Ramos (cell line): Measurements from ENCODE around the gene PRM1.

Experiments used
- in situ Hi-C: fragments of 300-500 bp; cut with MboI; formaldehyde crosslinking; loops from one replicate; pipeline ENCODE4 v1.14.3; 2022; ENCODE audit warnings: low sequenced_read_pairs; ENCODE audit not compliant: unreplicated experiment

Gene PRM1, protein sequence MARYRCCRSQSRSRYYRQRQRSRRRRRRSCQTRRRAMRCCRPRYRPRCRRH

DNA sequence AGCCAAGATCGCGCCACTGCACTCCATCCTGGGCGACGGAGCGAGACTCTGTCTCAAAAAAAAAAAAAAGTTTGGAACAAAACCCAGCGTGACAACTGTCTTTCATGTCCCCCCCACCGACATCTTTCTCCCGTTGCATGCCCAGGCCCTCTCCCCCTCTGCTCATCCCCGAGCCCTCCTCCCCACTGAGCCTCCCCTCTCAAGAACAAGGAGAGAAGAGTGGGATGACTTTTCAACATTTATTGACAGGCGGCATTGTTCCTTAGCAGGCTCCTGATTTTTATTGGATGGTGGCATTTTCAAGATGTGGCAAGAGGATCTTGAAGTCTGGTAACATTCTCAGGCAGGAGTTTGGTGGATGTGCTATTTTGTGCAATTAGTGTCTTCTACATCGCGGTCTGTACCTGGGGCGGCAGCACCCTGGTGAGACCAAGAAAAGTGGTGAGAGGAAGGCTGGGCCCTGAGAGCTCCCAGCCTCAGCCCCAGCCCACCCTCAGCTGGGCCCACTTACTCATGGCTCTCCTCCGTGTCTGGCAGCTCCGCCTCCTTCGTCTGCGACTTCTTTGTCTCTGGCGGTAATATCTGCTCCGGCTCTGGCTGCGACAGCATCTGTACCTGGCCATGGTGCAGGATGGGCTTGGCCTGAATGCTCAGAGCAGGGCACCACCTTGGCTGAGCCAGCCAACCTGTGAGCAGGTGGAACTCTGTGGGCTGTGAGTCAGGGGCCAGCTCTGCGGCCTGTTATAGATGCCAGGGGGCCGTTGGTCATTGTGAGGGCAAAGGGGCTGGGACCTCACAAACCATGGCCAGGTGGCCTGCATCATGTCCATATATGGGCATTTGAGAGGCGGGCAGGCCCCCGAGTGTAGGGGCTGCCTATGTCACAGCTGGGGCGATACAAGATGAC, at the start of gene PRM1:
TSS of gene PRM1 (minus strand) at position 715 of the 907 bp plus-strand sequence. CDS start at position 623, 92 bp downstream.
- in situ Hi-C loops, result no loop called here

DNA sequence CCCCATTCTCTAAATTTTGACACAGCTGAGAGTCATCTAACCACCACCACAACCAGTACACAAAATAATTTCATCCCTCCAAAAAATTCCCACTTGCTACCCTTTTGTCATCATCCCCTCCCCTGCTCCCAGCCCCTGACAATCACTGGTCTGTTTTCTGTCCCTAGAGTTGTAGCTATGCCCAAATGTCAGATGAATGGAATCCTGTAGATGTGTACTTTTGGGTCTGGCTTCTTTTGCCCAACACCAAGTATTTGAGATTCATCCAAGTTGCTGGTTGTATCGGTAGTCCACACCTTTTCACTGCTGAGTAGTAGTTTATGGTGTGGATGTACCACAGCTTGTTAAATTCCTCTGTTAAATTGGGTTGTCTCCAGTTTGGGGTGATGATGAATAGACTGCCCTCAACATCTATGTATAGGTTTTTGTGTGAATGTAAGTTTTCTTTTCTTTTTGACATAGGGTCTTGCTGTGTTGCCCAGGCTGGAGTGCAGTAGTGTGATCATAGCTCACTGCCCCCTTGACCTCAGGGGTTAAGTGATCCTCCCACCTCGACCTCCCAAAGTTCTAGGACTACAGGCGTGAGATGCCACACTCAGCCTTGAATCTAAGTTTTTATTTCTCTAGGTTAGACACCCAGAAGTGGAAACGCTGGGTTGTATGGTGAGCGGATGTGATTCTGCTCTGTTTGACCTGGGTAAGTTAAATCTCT, 49.6 kb upstream of the PRM1 start:
- in situ Hi-C loops, result no loop called here

DNA sequence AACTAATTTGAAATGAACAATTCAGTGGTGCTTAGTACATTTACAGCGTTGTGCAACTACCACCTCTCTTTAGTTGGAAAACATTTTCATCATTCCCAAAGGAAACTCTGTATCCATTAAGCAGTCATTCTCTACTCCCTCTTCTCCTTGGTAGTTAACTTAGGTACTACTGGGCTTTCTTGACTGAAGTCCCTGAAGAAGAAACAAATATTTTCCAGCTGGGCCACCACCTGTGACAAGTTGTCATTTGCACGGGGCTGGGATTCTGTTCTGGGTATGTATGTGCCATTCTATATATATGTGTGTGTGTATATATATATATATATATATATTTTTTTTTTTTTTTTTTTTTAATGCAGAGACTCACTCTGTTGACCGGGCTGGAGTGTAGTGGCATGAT, 48.8 kb upstream of the PRM1 start:
- in situ Hi-C loops, result no loop called here

DNA sequence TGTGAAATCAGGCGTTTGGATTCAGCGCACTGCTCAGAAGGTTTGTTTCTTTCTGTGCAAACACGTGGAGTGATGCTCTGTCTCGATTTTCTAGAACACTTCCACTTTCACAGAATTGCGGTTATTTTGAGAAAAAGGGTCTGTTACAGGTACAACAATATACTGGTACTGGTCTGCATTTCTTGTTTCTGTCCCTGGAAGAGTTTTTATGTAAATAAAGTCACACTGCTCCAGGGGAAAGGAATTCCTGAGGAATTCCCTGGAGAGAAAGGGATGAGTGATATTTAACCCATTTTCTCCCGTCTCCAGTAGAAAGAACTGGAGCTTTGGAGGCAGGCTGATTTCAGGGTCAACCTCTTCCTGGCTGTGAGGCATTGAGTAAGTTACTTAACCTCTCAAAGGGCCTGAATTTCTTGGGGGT, 48.0 kb upstream of the PRM1 start:
- in situ Hi-C loops, result no loop called here

DNA sequence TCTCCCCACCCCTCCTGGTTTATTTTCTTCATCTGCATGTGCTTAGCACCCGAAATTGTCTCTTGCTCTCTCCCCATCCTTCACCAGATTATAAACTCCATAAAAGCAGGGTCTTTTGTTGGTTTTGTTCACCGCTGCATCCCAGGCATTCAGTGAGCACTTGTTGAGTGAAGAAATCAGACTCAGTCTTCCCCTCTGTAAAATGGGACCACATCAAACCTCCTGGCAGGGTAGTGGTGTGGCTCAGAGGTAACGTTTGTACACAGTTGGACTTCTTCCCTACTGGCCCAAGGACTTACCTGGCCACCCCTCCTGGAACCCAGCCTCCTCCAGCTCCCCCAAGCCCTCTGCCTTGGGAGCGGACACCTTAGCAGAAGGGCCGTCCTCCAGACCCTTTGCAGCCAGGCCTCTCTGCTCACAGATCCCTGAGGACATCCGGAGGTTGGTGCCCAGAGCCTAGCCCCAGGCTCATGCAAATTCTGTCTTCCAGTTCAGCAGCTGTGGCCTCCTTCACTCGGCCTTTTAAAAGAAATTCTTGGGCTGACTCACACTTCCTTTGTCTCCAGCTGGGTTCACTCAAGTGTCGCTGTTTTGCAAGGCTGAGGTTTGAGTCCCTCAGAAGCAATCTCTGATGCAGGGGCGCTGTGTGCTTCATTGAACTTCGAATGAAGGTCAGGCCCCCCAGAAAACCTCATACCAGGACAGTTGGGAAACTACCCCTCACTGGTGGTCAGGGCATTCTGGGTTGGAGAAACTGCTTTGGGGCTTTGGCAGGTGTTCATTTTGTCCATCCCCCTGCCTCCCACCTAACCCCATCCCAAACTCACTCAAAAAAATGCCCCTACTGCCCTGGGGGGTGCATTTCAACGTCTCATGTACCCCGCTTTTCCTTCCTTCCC, 47.3 kb upstream of the PRM1 start:
- in situ Hi-C loops, result no loop called here

DNA sequence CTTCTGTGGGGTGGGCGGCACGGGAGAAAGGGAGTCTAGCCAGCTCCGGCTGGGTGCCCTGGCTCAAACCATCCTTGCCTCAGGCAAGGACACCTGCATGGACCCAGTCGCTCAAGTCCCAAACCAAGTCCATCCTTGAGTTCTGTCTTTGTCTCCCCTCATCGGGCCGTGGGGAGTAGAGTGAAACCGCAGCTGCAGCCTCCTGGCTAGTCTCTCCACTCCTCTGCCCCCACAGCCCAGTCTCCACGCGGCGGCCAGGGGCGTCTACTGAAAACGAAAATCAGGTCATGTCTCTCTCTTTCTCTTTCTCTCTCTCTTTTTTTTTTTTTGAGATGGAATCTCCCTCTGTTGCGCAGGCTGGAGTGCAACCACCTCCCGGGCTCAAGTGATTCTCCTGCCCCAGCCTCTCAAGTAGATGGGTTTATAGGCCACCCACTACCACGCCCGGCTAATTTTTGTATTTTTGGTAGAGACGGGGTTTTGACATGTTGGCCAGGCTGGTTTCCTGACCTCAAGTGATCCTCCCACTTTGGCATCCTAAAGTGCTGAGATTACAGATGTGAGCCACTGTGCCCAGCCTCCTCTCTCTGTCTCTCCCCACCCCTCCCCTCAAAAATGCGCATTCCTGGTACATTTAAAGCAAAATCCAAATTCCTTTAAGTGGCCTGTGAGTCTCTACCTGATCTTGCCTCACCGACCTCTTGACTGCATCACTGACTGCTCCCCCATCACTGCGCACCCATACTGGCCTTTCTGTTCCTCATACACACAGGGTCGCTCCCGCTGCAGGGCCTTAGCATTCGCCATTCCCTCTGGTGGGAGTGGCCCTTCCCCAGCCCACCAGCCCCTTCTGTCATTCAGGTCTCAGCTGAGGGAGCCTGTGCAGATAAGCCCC, 46.4 kb upstream of the PRM1 start:
- in situ Hi-C loops, result no loop called here

DNA sequence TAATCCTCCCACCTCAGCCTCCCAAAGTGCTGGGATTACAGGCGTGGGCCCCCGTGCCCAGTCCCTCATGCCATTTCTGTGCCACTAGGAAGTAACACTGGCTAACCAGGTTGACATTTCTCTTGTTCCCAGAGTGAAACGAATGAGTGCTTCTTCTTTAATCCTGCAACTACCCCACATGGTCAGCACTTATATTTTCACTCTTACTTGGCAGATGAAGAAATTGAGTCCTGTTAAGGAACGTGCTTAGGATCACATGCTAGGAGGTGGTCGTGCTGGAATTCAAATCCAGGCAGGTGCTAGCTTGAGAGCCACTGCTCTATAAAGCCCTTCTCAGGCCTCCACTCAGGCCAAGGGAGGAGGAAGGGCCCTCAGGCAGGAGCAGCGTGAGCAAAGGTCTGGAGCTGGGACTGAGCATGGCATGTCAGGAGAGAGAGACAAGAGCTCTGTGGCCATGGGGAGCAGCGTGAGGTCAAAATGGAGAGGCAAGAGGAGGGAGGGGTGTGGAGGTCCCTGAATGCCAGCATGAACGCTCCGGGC, 45.7 kb upstream of the PRM1 start:
- in situ Hi-C loops, result no loop called here

DNA sequence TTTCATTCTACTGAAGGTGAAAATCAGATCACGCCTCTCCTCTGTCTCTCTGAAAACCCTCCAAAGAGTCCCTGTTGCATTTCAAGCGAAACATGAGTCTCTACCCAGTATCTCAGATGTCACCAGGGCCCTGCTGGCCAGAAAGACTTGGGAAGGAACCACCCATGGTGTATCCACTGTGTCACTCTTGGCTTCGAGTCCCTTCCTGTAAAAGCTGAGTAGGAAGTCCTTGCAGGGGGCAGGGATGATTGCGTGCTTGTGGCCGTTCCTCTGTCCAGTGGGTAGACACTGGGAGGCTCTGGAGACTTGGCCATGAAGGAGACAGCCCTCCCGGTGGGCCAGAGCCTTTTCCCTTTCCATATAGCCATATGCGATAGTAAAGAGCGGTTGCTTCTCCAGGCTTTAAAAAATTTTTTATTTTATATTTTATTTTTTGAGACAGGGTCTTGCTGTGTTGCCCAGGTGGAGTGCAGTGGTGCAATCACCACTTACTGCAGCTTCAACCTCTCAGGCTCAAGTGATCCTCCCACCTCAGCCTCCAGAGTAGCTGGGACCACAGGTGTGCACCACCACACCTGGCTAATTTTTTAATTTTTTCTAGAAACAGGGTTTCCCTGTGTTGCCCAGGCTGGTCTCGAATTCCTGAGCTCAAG, 45.1 kb upstream of the PRM1 start:
- in situ Hi-C loops, result no loop called here

DNA sequence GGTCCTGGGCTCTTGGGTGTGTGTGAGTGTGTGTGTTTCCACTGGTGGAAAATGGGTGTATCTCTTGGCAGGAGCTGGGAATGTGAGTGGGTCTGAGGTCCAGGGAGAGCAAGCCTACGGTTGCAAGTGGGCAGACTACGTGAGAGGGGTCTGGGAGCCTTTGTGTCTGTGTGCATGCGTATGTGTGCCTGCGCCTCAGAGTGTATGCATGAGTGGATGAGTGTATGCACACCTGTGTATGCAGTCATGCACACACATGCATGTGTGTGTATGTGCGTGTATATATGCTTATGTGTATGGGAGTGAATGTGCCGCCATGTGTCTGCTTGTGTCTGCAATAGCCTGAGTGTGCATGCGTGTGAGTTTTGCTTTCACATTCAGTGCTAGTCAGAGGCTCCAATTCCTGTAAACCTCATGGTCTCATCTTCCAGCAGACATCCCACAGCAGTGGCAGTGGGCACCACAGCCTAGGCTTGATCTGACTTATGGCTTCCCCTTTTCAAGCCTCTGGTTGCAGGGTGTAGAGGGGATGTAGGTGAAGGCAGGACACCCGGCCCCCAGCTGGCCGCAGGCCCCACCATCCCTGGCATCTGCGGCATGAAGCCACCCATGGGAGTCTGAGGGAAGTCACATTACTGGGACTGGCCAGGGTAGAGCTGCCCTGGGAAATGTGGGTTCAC, 44.4 kb upstream of the PRM1 start:
- in situ Hi-C loops, result no loop called here

DNA sequence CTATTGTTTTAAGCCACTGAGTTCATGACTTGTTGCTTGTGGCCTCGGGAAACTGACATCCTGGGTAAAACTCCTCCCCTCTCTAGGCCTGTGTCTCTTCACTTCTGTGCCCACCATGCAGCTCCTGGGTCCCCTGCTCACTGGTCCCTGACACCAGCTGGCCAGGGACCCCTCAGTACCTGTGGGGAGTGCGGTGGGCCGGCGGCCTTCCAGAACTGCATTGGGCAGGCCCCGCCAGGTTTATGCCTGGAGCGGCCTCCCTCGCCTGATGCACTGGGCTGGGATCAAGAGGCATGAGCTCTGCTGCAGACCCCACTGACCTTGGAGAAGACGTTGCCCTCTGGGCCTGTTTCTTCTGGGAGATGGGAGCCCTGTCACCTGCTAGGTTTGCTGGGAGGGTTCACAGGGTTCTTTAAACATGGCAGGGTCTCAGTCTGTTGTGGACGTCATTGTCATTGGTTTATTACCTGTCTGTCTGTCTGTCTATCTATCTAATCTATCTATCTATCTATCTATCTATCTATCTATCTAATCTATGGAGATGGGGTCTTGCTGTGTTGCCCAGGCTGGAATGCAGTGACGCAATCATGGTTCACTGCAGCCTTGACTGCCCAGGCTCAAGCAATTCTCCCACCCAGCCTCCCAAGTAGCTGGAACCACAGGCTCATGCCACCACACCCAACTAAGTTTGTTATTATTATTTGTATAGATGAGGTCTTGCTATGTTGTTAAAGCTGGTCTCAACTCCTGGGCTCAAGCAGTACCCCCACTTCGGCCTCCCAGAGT, 42.6 kb upstream of the PRM1 start:
- in situ Hi-C loops, result loop anchor here (25.0 kb wide), 2 partner anchors 639 to 989 kb away; partner anchors contain the start of gene TNFRSF17

DNA sequence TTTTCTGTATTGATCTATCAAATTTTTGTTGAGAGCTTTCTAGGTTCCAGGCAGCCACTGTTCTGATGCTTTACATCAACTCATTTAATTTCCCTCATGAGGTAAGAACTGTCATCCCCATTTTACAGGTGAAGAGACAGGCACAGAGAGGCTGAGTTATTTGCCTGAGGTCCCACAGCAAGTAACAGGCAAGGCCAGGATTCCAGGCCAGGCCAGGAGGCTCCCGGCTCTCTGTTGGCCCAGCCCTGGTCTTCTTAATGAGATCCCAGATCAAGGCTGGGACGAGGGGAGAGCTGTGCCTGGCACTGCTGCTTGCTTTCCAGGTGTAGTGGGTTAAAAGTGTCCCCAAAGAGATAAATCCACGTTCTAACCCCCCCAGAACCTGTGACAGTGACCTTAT, 41.7 kb upstream of the PRM1 start:
- in situ Hi-C loops, result loop anchor here (25.0 kb wide), 2 partner anchors 639 to 989 kb away; partner anchors contain the start of gene TNFRSF17

DNA sequence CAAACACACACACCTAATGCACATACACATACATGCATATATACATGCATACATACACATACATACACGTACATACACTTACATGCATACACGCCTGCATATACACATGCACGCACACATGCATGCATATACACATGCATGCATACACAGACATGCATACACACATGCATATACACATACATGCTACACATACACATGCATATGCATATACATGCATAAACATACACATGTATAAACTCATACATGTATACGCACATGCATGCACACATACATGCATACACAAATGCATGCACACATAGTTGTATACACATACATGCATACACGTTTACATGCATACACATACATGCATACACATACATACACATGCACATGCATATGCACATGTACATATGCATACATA, 40.5 kb upstream of the PRM1 start:
- in situ Hi-C loops, result loop anchor here (25.0 kb wide), 2 partner anchors 641 to 991 kb away; partner anchors contain the start of gene TNFRSF17

DNA sequence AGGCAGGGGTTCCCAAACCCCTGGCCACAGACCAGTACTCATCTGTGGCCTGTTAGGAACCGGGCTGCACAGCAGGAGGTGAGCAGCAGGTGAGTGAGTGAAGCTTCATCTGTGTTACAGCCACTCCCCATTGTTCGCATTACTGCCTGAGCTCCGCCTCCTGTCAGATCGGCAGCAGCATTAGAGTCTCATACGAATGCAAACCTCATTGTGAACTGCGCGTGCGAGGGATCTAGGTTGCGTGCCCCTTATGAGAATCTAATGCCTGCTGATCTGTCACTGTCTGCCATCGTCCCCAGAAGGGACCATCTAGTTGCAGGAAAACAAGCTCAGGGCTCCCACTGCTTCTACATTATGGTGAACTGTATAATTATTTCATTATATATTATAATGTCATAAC, 39.0 kb upstream of the PRM1 start:
- in situ Hi-C loops, result loop anchor here (25.0 kb wide), 2 partner anchors 642 to 992 kb away; partner anchors contain the start of gene TNFRSF17

DNA sequence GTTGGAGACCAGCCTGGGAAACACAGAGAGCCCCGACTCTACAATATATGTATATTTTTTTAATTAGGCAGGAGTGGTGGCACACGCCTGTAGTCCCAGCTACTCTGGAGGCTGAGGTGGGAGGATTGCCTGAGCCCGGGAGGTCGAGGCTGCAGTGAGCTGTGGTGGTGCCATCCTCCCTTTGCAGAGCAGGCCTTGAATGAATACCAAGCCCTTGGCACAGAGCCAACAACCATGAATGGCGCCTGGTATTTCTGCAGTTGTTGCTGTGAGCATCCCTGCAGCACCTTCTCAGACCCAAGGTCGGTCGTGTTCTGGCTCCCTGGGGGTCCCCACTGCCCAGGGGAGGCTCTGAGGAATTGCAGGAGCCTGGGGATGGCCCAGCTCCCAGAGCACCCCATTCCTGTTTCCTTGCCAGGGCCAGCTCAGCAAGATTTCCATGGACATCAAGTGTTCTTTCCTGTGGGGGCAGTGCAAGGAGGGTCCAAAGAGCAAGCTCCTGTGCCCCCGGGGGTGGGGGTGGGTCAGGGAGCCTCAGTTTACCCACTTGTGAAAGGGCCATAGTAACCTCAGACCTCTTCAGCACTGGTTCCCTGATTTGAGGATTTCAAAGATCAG, 38.5 kb upstream of the PRM1 start:
- in situ Hi-C loops, result loop anchor here (25.0 kb wide), 2 partner anchors 643 to 993 kb away; partner anchors contain the start of gene TNFRSF17

DNA sequence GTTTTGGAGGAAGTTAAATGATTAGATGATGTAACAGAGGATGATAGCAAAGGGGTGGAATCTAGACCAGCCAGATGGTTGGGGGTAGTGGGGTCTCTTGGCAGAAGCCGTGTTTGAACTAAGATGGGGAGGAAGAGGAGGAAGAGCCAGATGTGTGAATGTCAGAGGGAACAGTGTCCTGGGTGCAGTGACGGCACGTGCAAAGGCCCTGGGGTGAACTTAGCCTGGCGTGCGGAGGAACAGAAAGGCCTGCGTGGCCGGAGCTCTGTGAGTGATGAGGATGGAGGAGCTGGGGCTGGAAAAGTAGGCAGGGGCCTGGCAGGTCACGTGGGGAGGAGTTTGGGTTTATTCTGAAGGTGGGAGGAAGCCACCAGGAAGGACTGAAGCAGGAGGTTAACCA, 37.7 kb upstream of the PRM1 start:
- in situ Hi-C loops, result loop anchor here (25.0 kb wide), 2 partner anchors 643 to 993 kb away; partner anchors contain the start of gene TNFRSF17

DNA sequence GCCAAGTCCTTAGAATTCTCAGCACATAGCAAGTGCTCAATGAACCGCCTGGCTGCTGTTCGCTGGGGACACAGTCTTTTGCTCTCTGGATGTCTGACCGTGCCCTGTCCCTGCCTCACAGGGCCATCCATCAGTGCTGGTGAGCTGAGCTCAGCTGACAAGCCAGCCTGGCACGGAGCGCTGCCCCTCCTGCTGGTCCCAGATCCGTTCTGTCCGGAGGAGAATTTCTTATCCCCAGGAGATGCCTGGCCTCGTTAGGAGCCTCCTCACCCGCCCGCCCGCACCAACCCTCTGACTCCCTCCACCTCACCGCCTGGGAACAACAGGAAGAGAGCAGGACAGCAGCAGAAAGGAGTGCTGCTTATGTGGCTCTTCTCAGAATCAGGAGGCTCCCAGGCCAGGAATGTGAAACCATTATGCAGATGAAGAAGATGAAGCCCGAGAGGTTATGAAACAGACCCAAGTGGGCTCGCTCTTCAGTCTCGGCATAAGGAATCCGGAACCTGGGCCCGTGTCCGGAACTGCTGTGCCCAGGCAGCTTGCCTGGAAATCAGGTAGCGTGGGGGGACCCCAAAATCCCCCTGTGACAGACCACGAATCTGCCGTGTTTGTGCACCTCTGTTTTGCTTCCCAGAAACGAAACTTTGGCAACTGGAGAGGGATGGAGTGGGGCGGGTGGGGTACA, 35.3 kb upstream of the PRM1 start:
- in situ Hi-C loops, result loop anchor here (25.0 kb wide), 2 partner anchors 646 to 996 kb away; partner anchors contain the start of gene TNFRSF17
